ENCODE measurements around the gene NHLH1.

NHLH1 gene

GRCh38 chr1:160366731-160367515, at the start of gene NHLH1:
NHLH1 (plus strand) TSS chr1:160367071; CDS start chr1:160370732, 3,661 bp downstream.
- H3K4me3 ChIP-seq = no peak within 1 kb of the TSS
- no peak within 1 kb of the TSS for H3K27ac ChIP-seq
- no peak for DNase-seq (ENCODE audit: low read depth, low spot score)
- H3K9me3 ChIP-seq (ENCODE audit: low read depth, low read length) = no peaks in the 10 kb centered on the region
- TF ChIP-seq FOXP2 (optimal IDR thresholded peaks at IDR 0.05; ENCODE audit: control extremely low read depth, extremely low read length, insufficient read depth) (no peak), EZH2 (IDR thresholded peaks at IDR 0.05) (no peak), POLR2AphosphoS5 (IDR thresholded peaks at IDR 0.05; ENCODE audit: borderline replicate concordance, low read depth, low read length) (no peak)
- no peak within 1 kb of the TSS for H3K9ac ChIP-seq (ENCODE audit: insufficient read length)
- no peaks in the 10 kb centered on the region for H3K36me3 ChIP-seq (ENCODE audit: insufficient read depth, low read length)

- no peaks in the 10 kb centered on the region for H3K9me3 ChIP-seq (ENCODE audit: low read depth, low read length)
- no peak for DNase-seq (ENCODE audit: low read depth, low spot score)
- H3K9ac ChIP-seq (ENCODE audit: insufficient read length) = no peak overlapping the region
- TF ChIP-seq POLR2AphosphoS5 (IDR thresholded peaks at IDR 0.05; ENCODE audit: borderline replicate concordance, low read depth, low read length) (no peak), EZH2 (IDR thresholded peaks at IDR 0.05) (no peak), FOXP2 (optimal IDR thresholded peaks at IDR 0.05; ENCODE audit: control extremely low read depth, extremely low read length, insufficient read depth) (no peak)
- H3K36me3 ChIP-seq (ENCODE audit: insufficient read depth, low read length) = peaks cover 76% of the 10 kb centered on the region
- H3K4me3 ChIP-seq = no peak overlapping the region
- no peak overlapping the region for H3K27ac ChIP-seq
Observed at GRCh38 chr1:160322831-160323230, 44.0 kb upstream of the NHLH1 start.

DNA sequence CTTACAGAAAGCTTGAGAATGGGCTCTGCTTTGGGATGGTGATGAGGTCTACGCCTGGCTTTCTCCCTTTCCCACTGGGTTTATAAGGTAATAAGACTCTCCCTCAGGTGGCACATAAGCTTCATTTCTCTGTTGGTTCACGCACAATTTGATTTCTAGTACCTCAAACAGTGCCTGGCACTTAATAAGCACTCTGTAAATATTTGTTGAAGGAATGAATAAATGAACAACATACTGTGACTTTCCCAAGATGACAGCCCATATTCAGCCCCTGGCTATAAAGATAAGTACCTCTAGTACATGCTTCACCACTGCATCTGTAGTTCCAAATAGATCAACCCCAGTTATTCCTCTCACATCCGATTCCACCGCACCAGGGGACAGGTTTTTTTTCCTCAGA, 41.6 kb upstream of the NHLH1 start:
- Histone ChIP-seq H3K4me3 (no peak overlapping the region), H3K27ac (no peak overlapping the region), H3K9me3 (ENCODE audit: low read depth, low read length) (no peaks in the 10 kb centered on the region), H3K36me3 (ENCODE audit: insufficient read depth, low read length) (peaks cover 78% of the 10 kb centered on the region), H3K9ac (ENCODE audit: insufficient read length) (no peak overlapping the region)
- no peak for DNase-seq (ENCODE audit: low read depth, low spot score)
- TF ChIP-seq EZH2 (IDR thresholded peaks at IDR 0.05) (no peak), FOXP2 (optimal IDR thresholded peaks at IDR 0.05; ENCODE audit: control extremely low read depth, extremely low read length, insufficient read depth) (no peak), POLR2AphosphoS5 (IDR thresholded peaks at IDR 0.05; ENCODE audit: borderline replicate concordance, low read depth, low read length) (no peak)

DNA sequence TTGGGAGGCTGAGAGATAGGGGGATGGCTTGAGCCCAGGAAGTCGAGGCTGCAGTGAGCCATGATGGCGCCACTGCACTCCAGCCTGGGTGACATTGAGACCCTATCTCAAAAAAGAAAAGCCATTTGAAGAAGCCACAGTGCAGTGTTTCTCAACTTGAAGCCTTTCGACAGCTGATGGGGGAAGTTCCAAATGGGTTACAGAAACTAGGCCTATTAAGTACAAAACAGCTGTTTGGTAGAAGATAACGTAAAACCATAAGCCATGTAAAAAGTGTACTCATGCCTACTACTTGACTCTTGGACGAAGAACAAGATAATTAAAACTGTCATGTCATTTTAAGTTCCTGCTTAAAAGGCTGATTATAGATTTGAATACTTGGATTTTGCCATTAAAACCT, 40.5 kb upstream of the NHLH1 start:
- no peak for DNase-seq (ENCODE audit: low read depth, low spot score)
- Histone ChIP-seq H3K36me3 (ENCODE audit: insufficient read depth, low read length) (peaks cover 79% of the 10 kb centered on the region), H3K4me3 (no peak overlapping the region), H3K9ac (ENCODE audit: insufficient read length) (no peak overlapping the region), H3K9me3 (ENCODE audit: low read depth, low read length) (no peaks in the 10 kb centered on the region), H3K27ac (no peak overlapping the region)
- no peak for TF ChIP-seq FOXP2 (optimal IDR thresholded peaks at IDR 0.05; ENCODE audit: control extremely low read depth, extremely low read length, insufficient read depth)
- no peak for TF ChIP-seq POLR2AphosphoS5 (IDR thresholded peaks at IDR 0.05; ENCODE audit: borderline replicate concordance, low read depth, low read length)
- TF ChIP-seq EZH2 (IDR thresholded peaks at IDR 0.05) = no peak

DNA sequence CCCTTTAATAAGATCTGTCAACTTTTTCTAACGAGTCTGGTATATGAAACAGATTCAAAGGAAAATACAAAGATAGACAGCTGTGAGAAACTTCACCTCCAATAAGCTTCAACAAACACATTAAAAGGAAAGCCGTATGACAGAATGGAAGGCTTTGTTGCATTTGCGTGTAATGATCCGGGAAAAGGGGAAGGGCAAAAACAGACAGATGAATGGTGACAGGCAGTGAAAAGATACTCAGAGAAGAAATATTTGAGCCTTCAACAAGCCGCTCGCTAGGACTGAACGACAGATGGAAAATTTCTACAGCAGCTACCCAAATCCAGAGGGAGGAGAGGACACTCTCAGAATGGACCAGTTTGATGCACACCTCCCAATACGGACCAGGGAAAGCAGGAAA, 38.7 kb upstream of the NHLH1 start:
- Histone ChIP-seq H3K9ac (ENCODE audit: insufficient read length) (no peak overlapping the region), H3K27ac (no peak overlapping the region), H3K4me3 (no peak overlapping the region), H3K36me3 (ENCODE audit: insufficient read depth, low read length) (peaks cover 81% of the 10 kb centered on the region), H3K9me3 (ENCODE audit: low read depth, low read length) (no peaks in the 10 kb centered on the region)
- no peak for TF ChIP-seq EZH2 (IDR thresholded peaks at IDR 0.05)
- no peak for TF ChIP-seq FOXP2 (optimal IDR thresholded peaks at IDR 0.05; ENCODE audit: control extremely low read depth, extremely low read length, insufficient read depth)
- TF ChIP-seq POLR2AphosphoS5 (IDR thresholded peaks at IDR 0.05; ENCODE audit: borderline replicate concordance, low read depth, low read length) = no peak
- DNase-seq (ENCODE audit: low read depth, low spot score) = no peak

- Histone ChIP-seq H3K9me3 (ENCODE audit: low read depth, low read length) (no peaks in the 10 kb centered on the region), H3K9ac (ENCODE audit: insufficient read length) (no peak overlapping the region), H3K27ac (no peak overlapping the region), H3K4me3 (no peak overlapping the region), H3K36me3 (ENCODE audit: insufficient read depth, low read length) (peaks cover 85% of the 10 kb centered on the region)
- no peak for TF ChIP-seq POLR2AphosphoS5 (IDR thresholded peaks at IDR 0.05; ENCODE audit: borderline replicate concordance, low read depth, low read length)
- TF ChIP-seq FOXP2 (optimal IDR thresholded peaks at IDR 0.05; ENCODE audit: control extremely low read depth, extremely low read length, insufficient read depth) = no peak
- TF ChIP-seq EZH2 (IDR thresholded peaks at IDR 0.05) = no peak
- no peak for DNase-seq (ENCODE audit: low read depth, low spot score)
Observed at GRCh38 chr1:160330119-160330518, 36.8 kb upstream of the NHLH1 start.

DNA sequence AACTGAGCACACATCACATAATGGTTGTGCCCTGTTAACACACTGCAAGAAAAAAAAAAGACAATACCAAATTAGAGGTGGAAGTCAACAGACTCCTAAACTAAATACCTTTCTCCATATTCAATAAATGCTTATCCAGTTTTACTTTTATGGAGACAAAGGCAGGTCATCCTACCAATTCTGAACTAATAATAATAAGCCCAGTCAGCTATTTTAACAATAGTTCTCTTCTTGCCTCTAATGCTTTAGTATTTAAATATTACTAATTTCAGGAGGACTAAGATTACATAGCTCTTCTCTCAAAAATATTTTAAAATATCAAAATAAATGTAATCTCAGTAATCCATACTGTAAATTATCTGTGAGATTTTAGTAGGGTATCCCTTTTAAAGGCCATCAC, 34.4 kb upstream of the NHLH1 start:
- Histone ChIP-seq H3K9me3 (ENCODE audit: low read depth, low read length) (no peaks in the 10 kb centered on the region), H3K27ac (no peak overlapping the region), H3K9ac (ENCODE audit: insufficient read length) (no peak overlapping the region), H3K36me3 (ENCODE audit: insufficient read depth, low read length) (peaks cover 78% of the 10 kb centered on the region), H3K4me3 (no peak overlapping the region)
- DNase-seq (ENCODE audit: low read depth, low spot score) = no peak
- TF ChIP-seq POLR2AphosphoS5 (IDR thresholded peaks at IDR 0.05; ENCODE audit: borderline replicate concordance, low read depth, low read length) (no peak), EZH2 (IDR thresholded peaks at IDR 0.05) (no peak), FOXP2 (optimal IDR thresholded peaks at IDR 0.05; ENCODE audit: control extremely low read depth, extremely low read length, insufficient read depth) (no peak)

DNA sequence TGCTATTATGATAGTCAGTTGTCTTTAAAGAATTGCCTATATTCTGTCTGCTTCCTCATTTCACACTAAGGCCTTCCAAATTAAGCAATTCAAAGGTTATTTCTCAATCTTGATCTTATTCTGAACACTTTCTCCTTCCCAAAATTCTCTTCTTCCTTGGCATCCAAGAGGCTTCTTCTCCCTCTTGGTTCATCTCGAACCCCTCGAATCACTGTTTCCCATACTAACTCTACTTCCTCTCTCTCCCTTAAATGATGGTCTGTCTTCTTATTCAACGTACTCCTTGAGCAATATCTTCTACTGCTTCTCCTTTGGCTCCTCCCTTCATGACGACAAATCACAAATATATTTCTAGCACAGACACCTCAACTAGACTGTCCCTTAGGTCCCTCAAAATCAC, 28.3 kb upstream of the NHLH1 start:
- no peak overlapping the region for H3K9ac ChIP-seq (ENCODE audit: insufficient read length)
- TF ChIP-seq EZH2 (IDR thresholded peaks at IDR 0.05) (no peak), FOXP2 (optimal IDR thresholded peaks at IDR 0.05; ENCODE audit: control extremely low read depth, extremely low read length, insufficient read depth) (no peak), POLR2AphosphoS5 (IDR thresholded peaks at IDR 0.05; ENCODE audit: borderline replicate concordance, low read depth, low read length) (no peak)
- DNase-seq (ENCODE audit: low read depth, low spot score) = no peak
- H3K36me3 ChIP-seq (ENCODE audit: insufficient read depth, low read length) = peaks cover 57% of the 10 kb centered on the region
- H3K9me3 ChIP-seq (ENCODE audit: low read depth, low read length) = no peaks in the 10 kb centered on the region
- H3K27ac ChIP-seq = no peak overlapping the region
- no peak overlapping the region for H3K4me3 ChIP-seq
